Eye (tissue), 1 donor: ENCODE results near the gene FHOD3.
A peak's percentile ranks its signal among the peaks of the same experiment; 100 is the strongest.
"Not testable (repeated sequence)": the region's sequence is repeated elsewhere in the genome, so short reads cannot be mapped to it uniquely, and the experiment has no call there.

Experiments used
- DNase-seq: peaks from one replicate; pipeline ENCODE4 v3.0.0-alpha.2; 2015

Gene FHOD3

GRCh38 chr18:36527740-36528455, 230.4 kb downstream of the FHOD3 start:
- no peak for DNase-seq

- DNase-seq, result no peak
These were observed 232.2 kb downstream of the FHOD3 start for GRCh38 chr18:36529747-36530146.

GRCh38 chr18:36530676-36531405, 233.3 kb downstream of the FHOD3 start:
- DNase-seq, result no peak

GRCh38 chr18:36531636-36532035, 234.1 kb downstream of the FHOD3 start:
- no peak for DNase-seq

- no peak for DNase-seq
These were observed 234.9 kb downstream of the FHOD3 start for GRCh38 chr18:36532394-36532793.

GRCh38 chr18:36532815-36533214, 235.3 kb downstream of the FHOD3 start:
- no peak for DNase-seq

GRCh38 chr18:36533446-36534153, 236.1 kb downstream of the FHOD3 start:
- no peak for DNase-seq

GRCh38 chr18:36534154-36534688, 236.7 kb downstream of the FHOD3 start:
- DNase-seq, result no peak

GRCh38 chr18:36535202-36535935, 237.9 kb downstream of the FHOD3 start:
- DNase-seq, result no peak

- DNase-seq, result peak; percentile 35
These were observed 238.9 kb downstream of the FHOD3 start for GRCh38 chr18:36536426-36536825.

- DNase-seq, result no peak
These were observed 239.8 kb downstream of the FHOD3 start for GRCh38 chr18:36537289-36537688.

GRCh38 chr18:36539674-36540231, 242.2 kb downstream of the FHOD3 start:
- no peak for DNase-seq

GRCh38 chr18:36543030-36543429, 245.5 kb downstream of the FHOD3 start:
- DNase-seq, result no peak

GRCh38 chr18:36543991-36544725, 246.6 kb downstream of the FHOD3 start:
- DNase-seq, result peak; percentile 36

- DNase-seq, result no peak
These were observed 248.4 kb downstream of the FHOD3 start for GRCh38 chr18:36545821-36546427.

- DNase-seq, result no peak
These were observed 249.4 kb downstream of the FHOD3 start for GRCh38 chr18:36546876-36547275.

GRCh38 chr18:36547544-36547943, 250.0 kb downstream of the FHOD3 start:
- no peak for DNase-seq

- DNase-seq, result not testable (repeated sequence)
These were observed 253.8 kb downstream of the FHOD3 start for GRCh38 chr18:36551274-36551673.

GRCh38 chr18:36558234-36558633, 260.7 kb downstream of the FHOD3 start:
- DNase-seq, result no peak

- DNase-seq, result no peak
These were observed 261.8 kb downstream of the FHOD3 start for GRCh38 chr18:36559149-36559857.

- DNase-seq, result no peak
These were observed 262.7 kb downstream of the FHOD3 start for GRCh38 chr18:36560187-36560586.
